Measurements from ENCODE around the gene VPS45.

The VPS45 gene

GRCh38 chr1:150118716-150119115, 51.1 kb downstream of the VPS45 start:
- no peak for ATAC-seq
- TF ChIP-seq TOX (CRISPR knock-in tag; IDR thresholded peaks at IDR 0.05; ENCODE audit: borderline replicate concordance) (no peak), TSHZ2 (CRISPR knock-in tag; IDR thresholded peaks at IDR 0.05) (no peak), ZNF70 (CRISPR knock-in tag; IDR thresholded peaks at IDR 0.05) (no peak), GLIS3 (CRISPR knock-in tag; IDR thresholded peaks at IDR 0.05) (no peak), CSDC2 (CRISPR knock-in tag; IDR thresholded peaks at IDR 0.05) (no peak), BACH2 (CRISPR knock-in tag; IDR thresholded peaks at IDR 0.05; ENCODE audit: borderline replicate concordance) (no peak), ZFP30 (CRISPR knock-in tag; IDR thresholded peaks at IDR 0.05) (no peak), ISL1 (CRISPR knock-in tag; IDR thresholded peaks at IDR 0.05) (no peak)

GRCh38 chr1:150121236-150121862, 53.8 kb downstream of the VPS45 start:
- TF ChIP-seq ISL1 (CRISPR knock-in tag; IDR thresholded peaks at IDR 0.05), result no peak
- TF ChIP-seq CREB5 (CRISPR knock-in tag; IDR thresholded peaks at IDR 0.05; ENCODE audit: low read depth), result no peak
- TF ChIP-seq POU6F1 (CRISPR knock-in tag; IDR thresholded peaks at IDR 0.05; ENCODE audit: borderline replicate concordance, low read depth), result no peak
- peak; percentile 78 for ATAC-seq

GRCh38 chr1:150126811-150127210, 59.2 kb downstream of the VPS45 start:
- no peak for TF ChIP-seq RARB (CRISPR knock-in tag; IDR thresholded peaks at IDR 0.05)
- no peak for TF ChIP-seq ISL1 (CRISPR knock-in tag; IDR thresholded peaks at IDR 0.05)
- TF ChIP-seq ZC3H10 (CRISPR knock-in tag; IDR thresholded peaks at IDR 0.05), result no peak
- TF ChIP-seq ZFP30 (CRISPR knock-in tag; IDR thresholded peaks at IDR 0.05), result no peak
- no peak for TF ChIP-seq POU6F1 (CRISPR knock-in tag; IDR thresholded peaks at IDR 0.05; ENCODE audit: borderline replicate concordance, low read depth)
- no peak for TF ChIP-seq OSR1 (CRISPR knock-in tag; IDR thresholded peaks at IDR 0.05)
- no peak for TF ChIP-seq TCF4 (CRISPR knock-in tag; IDR thresholded peaks at IDR 0.05; ENCODE audit: borderline replicate concordance)
- ATAC-seq, result peak; percentile 28; the same call in 1 of the 3 replicates

- no peak for ATAC-seq
- TF ChIP-seq GLIS3 (CRISPR knock-in tag; IDR thresholded peaks at IDR 0.05), result no peak
- no peak for TF ChIP-seq ESRRG (CRISPR knock-in tag; IDR thresholded peaks at IDR 0.05)
- no peak for TF ChIP-seq TCF4 (CRISPR knock-in tag; IDR thresholded peaks at IDR 0.05; ENCODE audit: borderline replicate concordance)
- no peak for TF ChIP-seq BACH2 (CRISPR knock-in tag; IDR thresholded peaks at IDR 0.05; ENCODE audit: borderline replicate concordance)
Measured at GRCh38 chr1:150127464-150127863, 59.9 kb downstream of the VPS45 start.

- ATAC-seq, result no peak; the same call in 2 of the 3 replicates
Measured at GRCh38 chr1:150127868-150128267, 60.3 kb downstream of the VPS45 start.

GRCh38 chr1:150132372-150132771, 64.8 kb downstream of the VPS45 start:
- ATAC-seq, result peak; percentile 38; the same call in 1 of the 3 replicates

More at GRCh38 chr1:150127868-150128267, 60.3 kb downstream of the VPS45 start:
- TF ChIP-seq ZFP30 (CRISPR knock-in tag; IDR thresholded peaks at IDR 0.05) (no peak), ZNF8 (CRISPR knock-in tag; IDR thresholded peaks at IDR 0.05) (no peak), ZC3H10 (CRISPR knock-in tag; IDR thresholded peaks at IDR 0.05) (no peak), ZNF70 (CRISPR knock-in tag; IDR thresholded peaks at IDR 0.05) (no peak), SNAI2 (CRISPR knock-in tag; IDR thresholded peaks at IDR 0.05) (no peak), OSR1 (CRISPR knock-in tag; IDR thresholded peaks at IDR 0.05) (no peak)

More at GRCh38 chr1:150132372-150132771, 64.8 kb downstream of the VPS45 start:
- TF ChIP-seq PATZ1 (CRISPR knock-in tag; IDR thresholded peaks at IDR 0.05; ENCODE audit: borderline replicate concordance), result no peak
- TF ChIP-seq ESRRG (CRISPR knock-in tag; IDR thresholded peaks at IDR 0.05), result no peak

Measured in SK-N-SH treated with all-trans-retinoic acid at 6 μM for 48 hours (cell line).